Omental fat pad (tissue), 4 donors: ENCODE measurements around the gene TRIP6. TPM values are rescaled to one million over a fixed set of nuclear protein-coding genes. Genes with fewer than 3 reads are reported as not detected.
A peak's percentile ranks its signal among the peaks of the same experiment; 100 is the strongest.

Source experiments
- ATAC-seq: fragments of 150-250 bp; one replicate; pipeline ENCODE4 v1.9.1; 2016; ENCODE audit warnings: mild to moderate bottlenecking, moderate library complexity; ENCODE audit not compliant: low FRiP score
- DNase-seq: peaks from one replicate; pipeline ENCODE4 v3.0.0-alpha.2; 2019; ENCODE audit warnings: low spot score
- CTCF ChIP-seq, 3 donors: fragments of 450-650 bp; IDR thresholded peaks; one replicate each; pipeline ENCODE4 v1.5.1; 2016 to 2017; ENCODE audit warnings: antibody characterized with exemption in 3 of 3, mild to moderate bottlenecking in 3 of 3, moderate library complexity in 2 of 3
- total RNA-seq, 4 donors: library from RNA; depleted of rRNA; stranded (reverse); fragments of >200 nt; gene quantifications; one replicate each; pipeline ENCODE4 v1.1.0, GENCODE V29; 2016

Gene TRIP6
- total RNA-seq, 4 donors from 2014 or later: 48.7 to 71.3 (median 53.0) TPM

GRCh38 chr7:100874577-100875355, 7.6 kb downstream of the TRIP6 start, which contains the start of gene SRRT:
Gene SRRT, plus strand, starts transcription at chr7:100875103. Its CDS starts 488 bp downstream, at chr7:100875591.
- ATAC-seq (peak; percentile 93), DNase-seq (peak; percentile 95)
- peak in 2 of 3 donors; percentile 45 to 53 for TF ChIP-seq CTCF (IDR thresholded peaks at IDR 0.05)

- no peak for TF ChIP-seq CTCF (IDR thresholded peaks at IDR 0.05)
- DNase-seq (no peak), ATAC-seq (peak; percentile 4)
Measured at GRCh38 chr7:100875356-100875751, 8.2 kb downstream of the TRIP6 start.

GRCh38 chr7:100878013-100878412, 10.8 kb downstream of the TRIP6 start:
- ATAC-seq: no peak
- no peak for DNase-seq
- TF ChIP-seq CTCF (IDR thresholded peaks at IDR 0.05): no peak

- TF ChIP-seq CTCF (IDR thresholded peaks at IDR 0.05): no peak
- no peak for ATAC-seq
- DNase-seq: no peak
Measured at GRCh38 chr7:100878685-100879084, 11.5 kb downstream of the TRIP6 start.

GRCh38 chr7:100879685-100880261, 12.6 kb downstream of the TRIP6 start:
- TF ChIP-seq CTCF (IDR thresholded peaks at IDR 0.05): no peak
- DNase-seq (no peak), ATAC-seq (no peak)

- TF ChIP-seq CTCF (IDR thresholded peaks at IDR 0.05): no peak
Measured at GRCh38 chr7:100880645-100881044, 13.5 kb downstream of the TRIP6 start.

GRCh38 chr7:100881136-100881535, 13.9 kb downstream of the TRIP6 start:
- DNase-seq (no peak), ATAC-seq (no peak)
- TF ChIP-seq CTCF (IDR thresholded peaks at IDR 0.05): no peak

More at GRCh38 chr7:100880645-100881044, 13.5 kb downstream of the TRIP6 start:
- no peak for ATAC-seq
- no peak for DNase-seq
